NCI-H1048 (cell line): Measurements from ENCODE around the gene TIAM1.

Experiments
- DNase-seq: peaks from one replicate; lab custom pipeline; 2025; lab: John Stamatoyannopoulos, UW

The TIAM1 gene

DNA sequence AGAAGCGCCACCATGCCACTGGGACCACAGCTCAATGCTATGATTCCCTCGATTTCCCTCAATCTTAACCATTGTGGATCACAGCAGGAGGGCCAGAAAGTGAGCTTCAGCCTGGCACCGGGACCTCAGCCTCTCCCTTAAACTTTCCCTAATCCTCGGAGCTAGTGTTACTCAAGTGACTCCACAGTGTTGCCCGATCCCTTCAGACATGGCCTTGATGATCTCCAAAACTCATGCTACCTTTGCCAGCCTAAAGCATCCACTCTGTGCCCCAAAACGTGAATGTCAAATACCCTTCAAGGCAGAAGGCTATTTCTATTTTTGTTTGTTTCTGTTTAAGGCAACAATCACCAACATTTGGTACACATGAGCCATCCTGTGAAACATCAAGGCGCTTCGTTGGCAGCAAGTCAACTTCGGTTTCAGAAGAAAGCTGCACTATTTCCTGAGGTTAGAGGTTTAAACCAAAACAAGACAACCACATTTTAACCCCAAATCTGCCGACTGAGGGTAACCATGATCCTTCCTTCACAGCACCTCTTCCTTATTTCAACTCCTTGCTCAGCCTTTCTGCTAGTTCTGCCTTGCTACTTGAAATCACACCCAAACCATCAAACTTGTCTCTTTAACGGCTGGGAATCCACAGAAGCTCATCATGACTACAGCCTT is 211.4 kb downstream of the TIAM1 start:
- DNase-seq, result no peak

DNA sequence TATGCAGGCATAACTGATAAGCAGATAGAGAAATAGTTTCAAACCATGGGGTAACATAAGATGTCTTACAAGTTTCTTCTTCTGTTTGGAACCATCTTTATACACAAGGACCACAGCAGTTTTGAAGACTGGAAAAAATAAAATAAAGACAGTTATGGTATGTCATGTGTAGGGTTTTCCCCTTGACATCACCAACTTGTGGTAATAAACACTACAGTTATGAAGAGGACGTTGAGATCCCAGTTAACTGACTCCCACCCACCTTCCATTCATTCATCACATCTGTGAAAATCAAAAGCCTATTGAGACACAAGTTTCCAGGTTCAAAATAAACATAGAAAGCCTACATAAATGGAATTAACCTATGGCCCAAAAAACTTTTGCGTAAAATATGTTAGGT is 213.2 kb downstream of the TIAM1 start:
- DNase-seq, result no peak

DNA sequence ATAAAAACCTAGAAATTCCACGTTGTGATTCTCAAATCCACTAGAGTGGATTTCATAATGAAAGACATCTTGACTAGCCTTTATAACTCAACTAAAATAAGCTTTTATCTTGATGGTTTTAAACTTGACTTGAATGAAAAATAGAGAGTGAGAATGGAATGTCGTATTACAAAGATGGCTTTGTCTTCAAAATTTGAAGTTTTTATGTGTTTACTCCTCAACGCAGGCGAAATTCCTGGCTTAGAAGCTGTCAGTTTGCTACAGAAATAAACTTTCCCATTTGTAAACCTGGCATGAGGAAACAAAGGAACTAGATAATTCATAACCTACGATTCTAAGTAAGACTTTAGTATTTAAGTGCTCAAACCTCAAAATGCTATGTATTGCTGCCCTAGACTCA is 215.8 kb downstream of the TIAM1 start:
- DNase-seq, result no peak

DNA sequence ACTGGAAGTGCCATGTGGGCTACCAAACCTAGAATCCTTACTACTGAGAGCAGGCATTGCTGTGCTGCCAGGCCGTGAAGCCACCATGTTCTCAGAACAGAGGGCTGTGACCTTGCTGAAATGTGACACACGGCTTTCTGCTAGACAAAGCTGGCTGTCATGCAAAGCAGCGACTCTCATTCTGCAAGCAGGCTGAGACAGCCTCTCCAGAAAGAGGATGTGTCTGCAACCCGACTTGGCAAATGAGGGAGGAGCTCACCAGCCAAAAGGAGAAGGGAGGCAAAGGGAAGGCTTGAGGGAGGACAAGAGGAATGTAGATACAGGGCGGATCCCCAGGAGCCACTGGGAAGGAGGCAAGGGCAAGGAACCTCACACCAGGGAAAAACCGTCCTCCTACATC is 220.1 kb downstream of the TIAM1 start:
- DNase-seq, result no peak

DNA sequence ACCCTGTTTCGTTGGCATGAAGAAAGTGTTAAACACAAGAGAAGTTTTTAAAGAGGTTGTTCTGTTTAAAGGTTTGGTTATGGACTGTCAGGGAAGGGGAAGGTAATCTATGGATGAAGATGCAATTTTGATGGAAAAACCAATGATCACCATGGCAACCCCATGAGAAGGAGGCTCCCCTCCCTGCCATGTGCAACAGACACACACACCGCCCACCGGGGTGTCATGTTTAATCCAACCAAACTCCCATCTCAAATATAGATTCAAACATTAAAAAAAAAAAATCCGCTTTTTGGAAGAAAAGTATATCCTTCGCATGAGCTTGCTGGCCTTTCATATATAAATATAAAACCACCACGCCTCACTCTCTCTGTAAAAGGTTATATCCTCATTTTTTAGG is 224.9 kb downstream of the TIAM1 start:
- no peak for DNase-seq

DNA sequence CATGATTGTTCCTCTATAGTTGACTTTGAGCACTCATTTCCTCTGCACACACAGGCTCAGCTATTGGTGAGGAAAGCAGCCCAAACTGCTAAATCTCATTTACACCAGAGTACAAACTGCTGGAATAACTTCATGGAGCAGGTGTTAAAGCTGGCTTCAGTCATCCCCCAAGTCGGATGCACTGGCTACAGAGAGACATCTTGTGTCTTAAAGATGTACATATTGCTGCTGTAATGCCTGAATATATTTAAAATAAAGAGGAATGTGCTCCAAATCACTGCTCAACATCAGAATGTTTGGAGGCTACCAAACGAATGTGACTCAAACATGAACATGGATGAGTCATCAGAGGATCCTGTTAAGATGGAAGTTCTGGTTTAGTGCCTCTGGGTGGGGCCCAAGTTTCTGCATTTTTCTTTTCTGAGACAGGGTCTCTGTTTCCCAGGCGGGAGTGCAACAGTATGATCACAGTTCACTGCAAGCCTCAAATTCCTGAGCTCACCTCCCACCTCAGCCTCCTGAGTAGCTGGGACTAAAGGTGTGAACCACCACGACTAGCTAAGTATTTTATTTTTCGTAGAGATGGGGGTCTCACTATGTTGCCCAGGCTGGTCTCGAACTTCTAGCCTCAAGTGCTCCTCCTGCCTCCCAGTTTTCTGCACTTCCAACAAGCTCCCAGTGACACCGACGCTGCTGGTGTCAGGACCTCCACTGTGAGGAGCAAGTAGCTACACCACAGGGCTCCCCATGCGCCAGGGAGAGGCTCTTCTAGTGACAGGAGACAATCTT is 226.7 kb downstream of the TIAM1 start:
- no peak for DNase-seq

DNA sequence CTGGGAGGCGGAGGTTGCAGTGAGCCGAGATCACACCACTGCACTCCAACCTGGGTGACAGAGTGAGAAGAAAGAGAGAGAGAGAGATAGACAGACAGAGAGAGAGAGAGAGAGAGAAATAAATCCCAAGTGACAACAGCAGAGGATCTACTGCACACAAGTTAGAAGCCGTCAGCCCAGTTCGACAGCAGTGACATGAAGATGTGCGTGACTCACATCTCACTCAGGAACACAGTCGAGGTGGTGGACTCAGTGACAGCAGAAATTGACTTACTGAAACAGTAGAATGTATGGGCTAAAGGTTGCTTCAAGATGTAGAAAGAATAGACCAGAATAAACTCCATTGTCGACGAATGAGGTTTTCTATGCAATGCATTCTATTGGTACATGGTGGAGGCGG is 228.8 kb downstream of the TIAM1 start:
- no peak for DNase-seq

DNA sequence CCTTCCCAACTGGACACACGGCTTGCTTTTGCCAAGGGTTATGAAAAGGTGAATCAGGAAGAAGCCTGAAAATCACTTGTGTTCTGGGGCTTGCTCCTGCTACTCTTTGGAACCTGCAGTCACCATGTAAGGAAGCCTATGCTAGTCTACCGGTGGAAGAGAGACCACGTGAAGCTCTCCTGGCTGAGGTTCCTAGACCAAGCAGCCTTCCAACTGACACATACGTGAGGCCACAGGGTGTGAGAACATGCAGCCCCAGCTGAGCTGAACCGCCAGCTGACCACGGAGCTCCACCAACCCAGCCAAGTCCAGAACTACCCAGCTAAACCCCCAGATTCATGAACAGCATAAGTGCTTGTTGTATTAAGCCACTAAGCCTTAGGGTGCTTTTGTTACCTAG is 233.0 kb downstream of the TIAM1 start:
- no peak for DNase-seq

DNA sequence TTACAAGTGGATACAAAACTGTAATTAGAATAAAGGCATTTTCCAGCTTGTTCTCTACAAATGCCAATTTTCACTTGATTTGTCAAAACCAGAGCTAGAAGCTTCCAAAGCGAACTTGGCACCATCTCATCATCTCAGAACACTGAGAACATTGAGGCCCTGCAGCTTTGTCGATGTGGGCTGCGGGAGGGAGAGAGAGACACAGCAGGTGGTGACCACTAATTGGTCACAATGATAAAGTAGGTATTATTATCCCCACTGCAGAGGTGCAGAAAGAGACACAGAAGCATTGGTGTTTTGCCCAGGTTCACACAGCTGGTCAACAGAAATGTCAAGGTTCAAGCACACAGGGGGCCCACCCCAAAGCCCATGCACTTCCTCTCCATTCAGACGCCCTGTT is 233.6 kb downstream of the TIAM1 start:
- DNase-seq, result no peak

DNA sequence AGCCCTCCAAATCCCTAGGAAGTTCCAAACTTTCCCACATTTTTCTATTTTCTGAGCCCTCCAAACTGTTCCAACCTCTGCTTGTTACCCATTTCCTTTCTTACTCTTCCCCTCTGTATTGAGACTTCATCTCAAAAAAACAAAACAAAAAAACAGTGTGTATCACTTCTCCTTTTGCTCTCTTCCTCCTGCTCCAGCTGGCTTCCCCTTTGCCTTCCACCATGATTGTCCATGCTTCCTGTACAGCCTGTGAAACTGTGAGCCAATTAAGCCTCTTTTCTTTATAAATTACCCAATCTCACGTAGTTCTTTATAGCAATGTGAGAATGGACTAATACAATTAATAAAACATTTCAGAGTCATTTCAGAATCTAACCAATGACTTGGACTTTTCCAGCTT is 236.2 kb downstream of the TIAM1 start:
- DNase-seq, result no peak

DNA sequence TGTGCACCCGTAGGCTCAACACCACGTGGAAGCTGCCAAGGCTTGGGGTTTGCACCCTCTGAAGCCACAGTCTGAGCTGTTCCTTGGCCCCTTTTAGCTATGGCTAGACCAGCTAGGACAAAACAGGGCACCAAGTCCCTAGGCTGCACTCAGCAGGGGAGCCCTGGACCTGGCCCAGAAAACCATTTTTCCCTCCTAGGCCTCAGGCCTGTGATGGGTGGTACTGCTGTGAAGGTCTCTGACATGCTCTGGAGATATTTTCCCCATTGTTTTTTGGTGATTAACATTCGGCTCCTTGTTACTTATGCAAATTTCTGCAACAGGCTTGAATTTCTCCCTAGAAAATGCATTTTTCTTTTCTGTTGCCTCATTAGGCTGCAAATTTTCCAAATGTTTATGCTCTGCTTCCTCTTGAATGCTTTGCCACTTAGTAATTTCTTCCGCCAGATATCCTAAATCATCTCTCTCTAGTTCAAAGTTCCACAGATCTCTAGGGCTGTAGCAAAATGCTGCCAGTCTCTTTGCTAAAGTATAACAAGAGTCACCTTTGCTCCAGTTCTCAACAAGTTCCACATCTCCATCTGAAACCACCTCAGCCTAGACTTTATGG is 236.8 kb downstream of the TIAM1 start:
- no peak for DNase-seq

DNA sequence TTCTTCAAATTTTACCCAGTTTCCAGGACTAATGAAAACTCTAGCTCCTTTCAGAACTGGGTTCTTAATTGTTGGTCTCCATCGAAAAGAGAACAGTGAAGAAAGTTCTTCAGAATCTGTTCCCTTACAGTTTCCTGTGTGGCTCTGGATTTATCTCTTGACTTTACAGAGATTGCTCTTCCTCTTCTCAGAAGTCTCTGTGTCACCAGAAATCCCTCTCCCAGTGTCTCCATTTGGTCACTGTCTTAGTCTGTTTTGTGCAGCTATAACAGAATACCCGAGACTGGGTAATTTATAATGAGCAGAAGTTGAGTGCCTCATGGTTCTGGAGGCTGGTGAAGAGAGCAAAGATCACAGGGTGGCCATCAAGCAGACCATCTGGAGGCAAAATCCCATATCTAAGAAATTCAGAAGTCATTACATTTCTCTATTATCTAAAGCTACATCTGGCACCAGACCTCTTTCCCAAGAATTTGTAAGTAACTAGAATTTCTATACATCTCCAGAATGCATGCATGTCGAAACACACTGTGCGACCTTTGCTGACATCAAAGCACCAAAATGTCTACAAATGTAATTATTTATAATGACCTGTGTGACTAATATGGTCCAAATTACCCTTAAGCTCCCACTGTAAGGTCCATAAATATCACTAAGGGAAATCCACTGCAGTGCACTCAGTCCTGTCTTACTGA is 240.3 kb downstream of the TIAM1 start:
- DNase-seq, result no peak

DNA sequence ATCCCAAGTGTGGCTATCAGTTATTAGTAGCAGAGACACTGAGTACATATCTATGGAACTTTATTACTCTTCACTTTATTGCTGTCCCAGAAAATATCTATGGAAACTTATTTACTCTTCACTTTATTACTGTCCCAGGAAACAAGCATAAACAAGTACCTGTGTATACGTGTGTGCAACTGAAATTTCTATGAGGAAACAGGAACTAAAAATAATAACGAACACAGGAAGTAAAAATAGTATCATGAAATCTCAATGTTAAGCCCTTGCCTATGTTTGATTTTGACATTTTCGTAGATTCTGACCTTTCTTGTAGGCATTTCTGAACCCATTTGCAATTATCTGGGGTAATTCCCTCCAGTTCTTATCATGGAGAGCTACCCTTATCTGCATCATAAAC is 240.9 kb downstream of the TIAM1 start:
- DNase-seq, result no peak

DNA sequence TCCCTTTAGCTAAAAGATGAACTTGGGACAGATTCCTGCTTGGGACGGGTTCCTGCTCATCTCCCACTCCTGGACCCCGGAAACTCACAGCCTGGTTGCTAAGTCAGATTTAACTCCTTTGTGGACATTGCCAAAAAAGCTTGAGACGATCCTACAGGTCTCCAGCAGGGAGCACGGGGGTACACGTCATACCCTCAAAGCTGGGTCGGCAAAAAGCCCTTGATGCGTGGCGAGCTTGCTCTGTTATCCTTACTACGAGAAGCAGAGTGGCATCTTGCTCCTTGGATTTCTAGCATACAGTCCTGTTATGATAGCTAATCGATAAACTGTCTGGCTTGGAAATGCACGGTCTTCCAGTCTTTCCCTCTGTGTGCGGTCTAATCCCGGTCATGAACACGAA is 244.9 kb downstream of the TIAM1 start:
- no peak for DNase-seq

DNA sequence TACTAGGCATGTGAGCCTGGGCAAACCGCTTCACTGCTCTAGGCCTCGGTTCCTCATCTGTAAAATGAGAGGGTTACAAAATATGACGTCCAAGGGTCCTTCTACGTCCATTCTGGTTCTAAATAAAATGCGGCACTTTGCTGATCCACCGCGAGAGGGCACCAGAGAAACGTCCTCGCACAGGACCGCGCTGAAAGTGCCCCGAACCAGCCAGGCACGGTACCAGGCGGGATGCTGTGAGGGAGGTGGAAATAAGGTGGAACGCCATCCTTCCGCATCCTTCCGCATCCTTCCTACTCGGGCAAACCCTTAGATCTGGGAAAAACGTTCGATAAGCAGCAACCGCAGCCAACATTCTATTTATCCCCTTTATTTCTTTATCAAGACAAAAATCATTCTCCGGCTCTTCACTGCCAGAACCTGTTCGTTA is 245.5 kb downstream of the TIAM1 start:
- peak; percentile 36 for DNase-seq

DNA sequence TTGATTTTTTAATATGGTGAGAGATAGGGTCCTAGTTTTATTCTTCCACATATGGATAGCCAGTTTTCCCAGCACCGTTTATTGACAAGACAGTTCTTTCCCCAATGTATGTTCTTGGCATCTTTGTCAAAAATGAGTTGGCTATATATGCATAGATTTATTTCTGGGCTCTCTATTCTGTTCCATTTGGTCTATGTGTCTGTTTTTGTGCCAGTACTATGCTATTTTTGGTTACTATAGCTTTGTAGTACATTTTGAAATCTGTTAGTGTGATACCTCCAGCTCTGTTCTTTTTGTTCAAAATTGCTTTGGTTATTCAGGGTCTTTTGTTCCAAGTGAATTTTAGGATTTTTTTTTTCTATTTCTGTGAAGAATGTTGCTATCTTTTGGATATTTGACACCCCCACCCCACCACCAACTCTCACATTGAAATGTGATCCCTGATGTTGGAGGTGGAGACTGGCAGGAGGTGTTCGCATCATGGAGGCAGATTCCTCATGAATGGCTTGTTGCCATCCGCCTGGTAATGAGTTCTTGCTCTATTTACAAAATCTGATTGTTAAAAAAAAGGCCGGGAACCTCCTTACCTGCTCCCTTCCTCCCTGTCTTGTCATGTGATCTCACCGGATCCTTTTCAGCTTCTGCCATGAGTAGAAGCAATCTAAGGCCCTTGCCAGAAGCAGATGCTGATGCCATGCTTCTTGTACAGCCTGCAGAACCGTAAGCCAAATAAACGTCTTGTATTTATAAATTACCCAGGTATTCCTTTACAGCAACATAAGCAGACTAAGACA is 251.0 kb downstream of the TIAM1 start:
- no peak for DNase-seq

DNA sequence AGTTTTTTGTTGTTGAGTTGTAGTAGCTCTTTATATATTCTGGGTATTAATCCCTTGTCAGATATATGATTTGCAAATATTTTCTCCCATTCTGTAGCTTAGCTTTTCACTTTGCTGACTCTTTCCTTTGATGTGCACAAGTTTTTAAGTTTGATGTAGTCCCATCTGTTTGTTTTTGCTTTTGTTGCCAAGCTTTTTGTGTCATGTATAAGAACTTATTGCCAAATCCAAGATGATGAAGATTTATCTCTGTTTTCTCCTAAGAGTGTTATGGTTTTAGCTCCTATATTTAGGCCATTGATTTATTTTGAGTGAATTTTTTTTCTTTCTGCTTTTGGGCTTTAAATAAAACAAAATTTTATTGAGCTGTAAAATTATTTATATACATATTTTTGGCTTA is 253.7 kb downstream of the TIAM1 start:
- no peak for DNase-seq

DNA sequence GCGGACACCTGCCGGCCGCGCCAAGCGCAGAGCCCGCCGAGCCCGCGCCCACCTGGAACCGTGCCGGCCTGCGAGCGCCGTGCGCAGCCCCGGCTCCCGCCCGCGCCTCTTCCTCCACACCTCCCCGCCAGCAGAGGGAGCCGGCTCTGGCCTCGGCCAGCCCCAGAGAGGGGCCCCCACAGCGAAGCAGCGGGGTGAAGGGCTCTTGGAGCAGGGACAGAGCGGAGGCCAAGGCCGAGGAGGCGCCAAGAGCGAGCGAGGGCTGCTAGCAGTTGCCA is 255.6 kb downstream of the TIAM1 start:
- DNase-seq, result no peak

DNA sequence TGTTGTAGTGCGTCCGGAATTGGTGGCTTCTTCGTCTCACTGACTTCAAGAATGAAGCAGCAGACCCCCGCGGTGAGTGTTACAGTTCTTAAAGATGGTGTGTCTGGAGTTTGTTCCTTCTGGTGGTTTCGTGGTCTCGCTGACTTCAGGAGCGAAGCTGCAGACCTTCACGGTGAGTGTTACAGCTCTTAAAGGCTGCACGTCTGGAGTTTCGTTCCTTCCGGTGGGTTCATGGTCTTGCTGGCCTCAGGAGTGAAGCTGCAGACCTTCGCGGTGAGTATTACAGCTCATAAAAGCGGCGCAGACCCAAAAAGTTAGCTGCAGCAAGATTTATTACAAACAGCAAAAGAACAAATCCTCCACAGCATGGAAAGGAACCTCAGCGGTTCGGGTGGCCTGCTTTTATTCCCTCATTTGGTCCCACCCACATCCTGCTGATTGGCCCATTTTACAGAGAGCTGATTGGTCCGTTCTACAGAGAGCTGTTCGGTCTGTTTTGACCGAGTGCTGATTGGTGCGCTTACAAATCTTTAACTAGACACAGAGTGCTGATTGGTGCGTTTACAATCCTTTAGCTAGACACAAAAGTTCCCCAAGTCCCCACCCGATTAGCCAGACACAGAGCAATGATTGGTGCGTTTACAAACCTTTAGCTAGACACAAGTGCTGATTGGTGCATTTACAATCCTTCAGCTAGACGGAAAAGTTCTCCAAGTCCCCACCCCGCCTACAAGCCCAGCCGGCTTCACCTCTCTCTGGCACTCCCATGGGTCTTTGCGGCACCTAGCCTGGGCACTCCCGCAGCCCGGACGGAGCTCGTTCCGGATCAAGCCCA is 256.2 kb downstream of the TIAM1 start:
- no peak for DNase-seq

DNA sequence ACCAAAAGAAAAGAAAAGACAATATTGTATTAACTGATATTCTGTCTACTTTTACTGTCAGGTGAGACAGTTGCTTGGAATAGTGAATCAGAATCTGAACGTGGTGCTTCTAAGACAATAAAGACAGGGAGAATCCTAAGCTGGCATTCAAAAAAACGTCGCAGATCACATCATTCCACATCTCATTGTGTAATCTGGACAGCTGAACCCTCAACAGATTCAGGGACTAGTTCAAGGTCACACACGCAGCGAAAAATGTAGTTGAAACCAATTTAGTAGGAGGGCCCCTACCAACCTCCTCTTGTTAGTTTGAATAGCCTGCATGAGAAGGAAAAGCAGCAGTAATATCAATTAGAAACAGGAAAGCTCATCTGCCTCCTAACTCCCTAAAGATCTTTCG is 259.4 kb downstream of the TIAM1 start:
- DNase-seq, result no peak

DNA sequence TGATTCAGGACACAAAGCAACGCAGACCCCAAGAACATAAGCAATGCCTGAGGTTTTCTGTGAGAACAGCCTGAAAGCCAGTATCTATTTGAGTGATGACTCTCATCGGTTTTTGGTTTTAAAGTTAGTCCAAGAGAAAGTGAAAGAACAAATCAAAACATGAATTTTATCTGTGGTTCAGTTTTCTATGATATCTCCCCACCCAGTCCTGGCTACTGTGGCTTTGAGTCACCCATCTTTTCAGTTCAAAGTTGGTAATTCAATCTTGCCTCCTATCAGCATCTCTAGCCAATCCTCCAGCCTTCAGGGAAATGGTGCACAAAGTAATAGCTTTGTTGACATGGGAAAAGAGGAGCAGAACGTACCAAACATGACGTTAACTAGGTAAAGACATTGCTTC is 265.3 kb downstream of the TIAM1 start:
- no peak for DNase-seq
